Activated T-cell treated with anti-CD3 and anti-CD28 coated beads for 24 hours (primary cell): ENCODE measurements around the gene SCAP.

Experiments
- DNase-seq: peaks from one replicate; pipeline ENCODE4 v3.0.0-alpha.2; 2020; ENCODE audit warnings: low read depth

The SCAP gene

GRCh38 chr3:47430606-47431005, 45.1 kb downstream of the SCAP start:
- DNase-seq = no peak

DNA sequence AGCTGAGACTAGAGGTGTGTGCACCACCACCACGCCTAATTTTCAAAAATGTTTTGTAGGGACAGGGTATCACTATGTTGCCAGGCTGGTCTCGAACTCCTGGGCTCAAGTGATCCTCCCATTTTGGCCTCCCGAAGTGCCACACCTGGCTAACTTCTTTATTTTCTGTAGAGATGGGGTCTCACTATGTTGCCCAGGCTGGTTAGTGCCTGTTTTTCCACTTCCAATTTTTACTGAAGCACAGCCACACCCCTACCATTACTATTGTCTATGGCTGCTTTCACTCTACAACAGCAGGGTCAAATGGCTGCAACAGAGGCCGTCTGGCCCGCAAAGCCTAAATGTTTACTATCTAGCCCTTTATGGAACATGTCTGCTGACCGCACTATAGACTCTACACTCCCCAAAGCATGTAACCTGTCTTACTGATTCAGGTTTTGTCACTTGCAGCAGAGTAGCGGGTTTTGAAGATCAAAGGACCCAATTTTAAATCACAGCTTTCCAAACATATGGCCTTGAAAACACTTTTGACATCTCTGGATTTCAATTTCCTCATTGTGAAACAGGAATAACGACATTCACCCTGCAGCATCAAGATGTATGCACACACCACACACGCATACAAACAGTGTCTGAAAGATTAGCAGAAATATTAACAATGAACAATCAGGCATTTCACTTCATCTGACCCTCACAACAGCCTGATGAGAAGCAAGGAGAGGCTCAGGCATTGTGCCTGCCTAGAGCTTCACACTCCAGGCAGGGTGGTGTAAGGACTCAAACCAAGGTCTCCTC, 46.1 kb downstream of the SCAP start:
- DNase-seq = no peak

- DNase-seq = no peak
These were observed 47.1 kb downstream of the SCAP start for GRCh38 chr3:47428662-47429061.

- DNase-seq = no peak
These were observed 47.9 kb downstream of the SCAP start for GRCh38 chr3:47427866-47428265.

GRCh38 chr3:47425959-47426358, 49.8 kb downstream of the SCAP start:
- DNase-seq = no peak

DNA sequence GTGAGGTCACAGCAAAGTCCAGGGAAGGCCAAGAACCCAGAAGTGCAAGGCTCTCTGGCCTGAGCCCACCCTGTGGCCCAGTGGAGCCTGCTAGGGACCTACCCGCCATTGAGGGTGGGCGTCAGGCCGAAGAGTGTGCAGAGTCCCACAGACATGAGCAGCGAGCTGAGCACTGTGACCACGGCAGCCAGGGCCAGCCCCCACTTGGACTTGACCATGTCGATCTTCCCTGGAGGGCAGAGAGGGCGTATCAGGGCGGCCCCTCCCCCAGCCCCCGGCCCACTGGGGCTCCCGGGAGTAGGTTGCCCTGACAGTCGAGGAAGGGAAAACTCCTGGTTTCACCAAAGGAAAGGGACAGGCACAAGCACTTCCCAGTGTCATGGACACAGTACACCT, 50.4 kb downstream of the SCAP start:
- DNase-seq = no peak

- no peak for DNase-seq
These were observed 51.0 kb downstream of the SCAP start for GRCh38 chr3:47424434-47425382.

GRCh38 chr3:47423548-47424145, 52.1 kb downstream of the SCAP start:
- no peak for DNase-seq

DNA sequence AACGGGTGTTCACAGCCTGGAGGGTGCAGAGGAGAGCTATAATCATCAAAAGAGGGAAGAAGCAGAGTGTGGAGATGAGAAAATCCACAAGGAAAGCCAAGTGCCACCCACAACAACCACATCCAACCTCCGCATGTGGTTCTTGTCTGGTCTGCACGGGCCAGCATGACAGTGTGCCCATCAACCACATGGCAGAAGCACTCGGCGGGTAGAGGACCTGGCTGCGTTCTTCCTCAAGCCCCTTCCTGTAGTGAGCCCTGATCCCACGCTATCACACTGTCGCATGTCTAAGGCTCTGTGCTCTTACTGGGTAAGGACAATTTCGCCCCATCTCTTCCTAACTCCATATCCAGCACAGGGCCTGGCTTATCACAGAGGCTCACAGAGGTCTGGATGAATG, 53.0 kb downstream of the SCAP start:
- no peak for DNase-seq

DNA sequence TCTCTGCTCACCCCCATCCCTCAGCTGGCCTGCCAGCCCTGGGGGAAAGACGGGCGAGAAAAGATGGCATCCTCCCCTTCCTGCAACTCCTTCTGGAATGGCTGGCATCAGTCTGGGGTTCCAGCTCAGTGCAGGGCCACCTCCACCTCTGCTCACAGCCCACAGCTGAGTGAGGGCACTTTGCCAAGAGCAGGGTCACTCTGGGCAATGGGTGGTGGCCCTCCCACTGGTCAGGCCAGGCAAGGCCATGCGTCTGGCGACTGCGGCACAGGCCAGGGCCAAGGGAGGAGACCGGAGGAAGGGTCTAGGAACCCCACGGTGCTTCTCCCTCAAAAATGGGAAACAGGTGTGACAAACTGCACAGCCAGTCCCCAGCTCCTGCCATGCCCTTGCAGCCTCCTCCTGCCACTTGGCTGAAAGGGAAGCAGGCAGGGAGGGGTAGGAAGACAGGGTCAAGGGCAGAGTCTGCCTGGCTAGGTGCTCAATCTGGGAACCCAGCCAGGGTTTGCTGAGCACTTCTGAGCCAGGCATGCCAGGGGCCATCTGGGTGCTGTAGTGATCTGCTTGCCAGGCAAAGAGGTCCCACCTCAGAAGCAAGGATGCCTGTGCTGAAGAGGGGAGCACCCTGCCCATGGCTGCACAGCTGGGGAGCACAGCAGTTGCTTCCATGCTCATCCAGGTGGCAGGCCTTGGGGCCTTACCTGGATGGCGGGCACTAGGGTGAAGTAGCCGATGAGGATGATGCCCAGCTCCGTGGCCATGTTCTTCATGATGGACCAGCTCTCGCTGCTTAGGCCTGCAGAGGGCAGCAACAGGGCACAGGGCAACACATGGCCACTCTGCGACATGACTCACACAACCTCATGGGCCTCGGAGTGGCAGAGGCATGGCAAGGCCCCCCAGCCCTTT, 53.7 kb downstream of the SCAP start:
- DNase-seq = no peak

- DNase-seq = peak; percentile 86
These were observed 54.9 kb downstream of the SCAP start for GRCh38 chr3:47420511-47421484.

- no peak for DNase-seq
These were observed 55.7 kb downstream of the SCAP start for GRCh38 chr3:47420044-47420430.

DNA sequence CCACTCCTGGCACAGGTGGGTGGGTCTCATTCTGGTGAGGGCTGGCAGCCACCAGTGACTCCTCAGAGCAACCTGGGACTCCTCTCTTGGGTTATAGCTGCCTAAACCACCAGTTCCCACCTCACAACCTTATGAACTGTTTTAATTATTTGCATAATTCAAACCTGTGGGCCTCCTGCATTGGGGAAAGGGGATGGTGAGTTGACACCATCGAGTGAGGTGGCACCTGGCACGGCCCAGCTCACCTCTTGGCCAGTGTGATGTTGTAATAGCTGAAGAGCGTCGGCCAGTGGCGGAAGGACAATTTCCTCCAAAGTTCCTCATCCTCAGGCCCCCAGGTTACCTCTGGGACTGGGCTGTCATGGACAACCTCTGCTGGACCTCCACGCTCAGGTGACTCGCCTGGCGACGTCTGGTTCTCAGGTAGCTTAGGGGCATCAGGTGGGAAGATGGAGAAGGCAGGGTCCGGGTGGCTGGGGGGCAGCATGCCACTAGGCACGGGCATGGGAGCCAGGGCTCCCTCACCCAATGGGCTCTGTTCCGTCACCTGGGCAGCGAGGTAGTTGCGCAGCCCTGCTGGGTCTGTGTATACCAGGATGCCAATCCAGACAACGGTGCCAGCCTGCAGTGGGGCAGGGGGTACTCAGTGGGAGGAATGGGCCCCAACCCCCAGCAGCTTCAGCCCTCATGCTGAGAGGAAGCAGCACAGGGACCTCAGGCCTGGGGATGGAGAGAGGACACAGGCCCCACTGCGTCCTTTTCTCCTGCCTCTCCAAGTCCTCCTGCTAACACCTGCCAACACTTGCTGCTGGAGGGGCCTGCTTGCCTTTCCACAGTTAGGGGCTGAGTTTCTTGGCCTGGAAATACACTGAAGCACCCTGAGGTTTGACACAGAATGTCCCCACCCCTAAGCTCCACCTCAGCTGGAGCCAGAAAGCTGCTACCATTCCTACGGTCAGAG, 56.4 kb downstream of the SCAP start:
- no peak for DNase-seq

- DNase-seq = no peak
These were observed 57.3 kb downstream of the SCAP start for GRCh38 chr3:47418167-47419082.

GRCh38 chr3:47416041-47416440, 59.7 kb downstream of the SCAP start:
- DNase-seq = no peak

DNA sequence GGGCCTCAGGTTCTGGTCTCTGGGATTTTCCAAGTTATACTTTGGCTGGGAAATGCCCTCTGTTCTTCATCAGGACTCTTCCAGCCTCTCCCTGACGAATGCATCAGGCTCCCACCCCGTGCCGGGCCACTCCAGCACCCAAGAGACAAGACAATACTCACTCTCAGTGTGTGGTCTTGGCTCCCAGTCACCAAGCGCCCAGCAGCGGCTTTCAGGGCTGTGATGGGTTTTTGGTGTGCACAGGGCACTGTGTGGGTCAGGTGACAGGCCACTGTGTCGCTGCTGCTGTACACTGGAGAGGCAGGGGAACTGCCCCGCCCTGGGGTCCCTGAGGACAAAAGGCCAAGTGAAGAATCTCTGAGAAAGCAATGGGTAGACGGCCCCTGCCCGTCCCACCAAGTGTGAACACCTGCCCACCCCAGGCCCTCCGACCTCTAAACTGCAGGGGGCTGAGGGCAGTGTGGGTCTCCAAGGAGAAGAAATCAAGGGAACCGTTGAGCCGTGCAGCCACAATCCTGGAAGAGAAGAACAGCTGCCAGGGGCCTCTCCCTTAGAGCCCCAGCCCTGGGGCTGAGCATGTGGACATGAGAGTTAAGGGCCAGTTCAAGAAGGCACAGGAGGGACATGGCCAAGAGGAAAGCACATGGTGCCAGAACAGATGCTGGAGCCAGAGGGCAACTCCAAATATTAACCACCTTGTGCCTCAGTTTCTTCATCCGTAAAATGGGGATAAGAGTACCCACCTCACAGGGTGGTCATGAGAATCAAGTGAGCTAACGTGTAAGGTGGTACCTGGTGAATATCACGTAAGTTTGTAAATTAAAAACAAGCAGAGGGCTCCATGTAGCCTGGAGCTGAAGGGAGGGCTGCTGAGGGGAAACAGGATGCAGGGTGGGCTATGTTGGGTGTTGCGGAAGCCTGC, 60.8 kb downstream of the SCAP start:
- no peak for DNase-seq

GRCh38 chr3:47414161-47414564, 61.6 kb downstream of the SCAP start:
- no peak for DNase-seq
